Activated naive CD4-positive, alpha-beta T cell treated with anti-CD3 and anti-CD28 coated beads for 36 hours (primary cell): Measurements from ENCODE around the gene JPH2. TPM values are rescaled to one million over a fixed set of nuclear protein-coding genes. Genes with fewer than 3 reads are reported as not detected.

Source experiments
- CTCF ChIA-PET: fragments of 350-600 bp; sonication (Branson Sonifier 250); formaldehyde crosslinking; loops from one replicate; lab custom pipeline; 2021; ENCODE audit warnings: antibody characterized with exemption; lab: Charles Lee
- DNase-seq: peaks from one replicate; pipeline ENCODE4 v3.0.0-alpha.2; 2020
- H3K27ac Mint-ChIP-seq: one replicate; pipeline ENCODE4 v1.8.0; 2021; ENCODE audit warnings: mild to moderate bottlenecking, mixed read lengths
- H3K27me3 Mint-ChIP-seq: one replicate; pipeline ENCODE4 v1.8.0; 2021; ENCODE audit warnings: low read depth, mixed read lengths
- H3K36me3 Mint-ChIP-seq: one replicate; pipeline ENCODE4 v1.8.0; 2021; ENCODE audit warnings: low read depth, mixed read lengths
- H3K4me1 Mint-ChIP-seq: one replicate; pipeline ENCODE4 v1.8.0; 2021; ENCODE audit warnings: low read depth, mixed read lengths
- H3K4me3 Mint-ChIP-seq: one replicate; pipeline ENCODE4 v1.8.0; 2021; ENCODE audit warnings: mild to moderate bottlenecking, moderate library complexity, mixed read lengths
- H3K9me3 Mint-ChIP-seq: one replicate; pipeline ENCODE4 v1.8.0; 2021; ENCODE audit warnings: mixed read lengths
- intact Hi-C: fragments of 100-400 bp; cut with micrococcal nuclease; formaldehyde crosslinking; loops from one replicate; pipeline ENCODE4 v1.15.1; 2023
- total RNA-seq, 2 experiments: library from RNA; stranded (reverse); gene quantifications; one replicate each; pipeline ENCODE4 v1.2.3, GENCODE V29; 2021

The JPH2 gene
- total RNA-seq, 2 experiments from 2014 or later, result not detected

- H3K27ac Mint-ChIP-seq, result no peak overlapping the region
- no peak for DNase-seq
- no peaks in the 10 kb centered on the region for H3K36me3 Mint-ChIP-seq
- CTCF ChIA-PET, result interaction anchor here (0.7 kb wide), 1 partner anchor 243 kb away, joined by 3 read pairs; no protein-coding TSS in a partner anchor
- intact Hi-C loops, result no loop called here
- H3K27me3 Mint-ChIP-seq, result no peaks in the 10 kb centered on the region
- H3K4me1 Mint-ChIP-seq, result peaks cover 45% of the 10 kb centered on the region
- no peaks in the 10 kb centered on the region for H3K9me3 Mint-ChIP-seq
- H3K4me3 Mint-ChIP-seq, result no peak overlapping the region
Measured at GRCh38 chr20:44066645-44067606, 120.1 kb downstream of the JPH2 start.

GRCh38 chr20:44065401-44066340 lies 121.3 kb downstream of the JPH2 start:
- DNase-seq, result no peak
- H3K4me1 Mint-ChIP-seq, result peaks cover 37% of the 10 kb centered on the region
- intact Hi-C loops, result no loop called here
- H3K27me3 Mint-ChIP-seq, result no peaks in the 10 kb centered on the region
- CTCF ChIA-PET, result no interaction called here
- H3K27ac Mint-ChIP-seq, result no peak overlapping the region
- H3K9me3 Mint-ChIP-seq, result no peaks in the 10 kb centered on the region
- H3K36me3 Mint-ChIP-seq, result peaks cover 3% of the 10 kb centered on the region
- H3K4me3 Mint-ChIP-seq, result no peak overlapping the region

- H3K9me3 Mint-ChIP-seq, result no peaks in the 10 kb centered on the region
- intact Hi-C loops, result no loop called here
- peaks cover 3% of the 10 kb centered on the region for H3K36me3 Mint-ChIP-seq
- H3K27ac Mint-ChIP-seq, result no peak overlapping the region
- peaks cover 33% of the 10 kb centered on the region for H3K4me1 Mint-ChIP-seq
- no peaks in the 10 kb centered on the region for H3K27me3 Mint-ChIP-seq
- CTCF ChIA-PET, result no interaction called here
- no peak for DNase-seq
- H3K4me3 Mint-ChIP-seq, result no peak overlapping the region
Measured at GRCh38 chr20:44064501-44065400, 122.2 kb downstream of the JPH2 start.

Other genes starting within 250 kb of the JPH2 start
- gene OSER1, start 23.6 kb upstream of the JPH2 start, total RNA-seq, result 10 to 100 TPM; 27.7 to 28.4 TPM
- gene GDAP1L1, start 60.1 kb upstream of the JPH2 start, total RNA-seq, result under 1 TPM; 0.27 to 0.50 TPM
- 1 to 10 TPM; 1.7 to 2.1 TPM for gene FITM2, start 124.0 kb upstream of the JPH2 start, total RNA-seq
- not detected for gene R3HDML, start 149.9 kb upstream of the JPH2 start, total RNA-seq
- gene HNF4A, start 168.5 kb upstream of the JPH2 start, total RNA-seq, result not detected